Left hindlimb (tissue), 1 donor: ENCODE results near the gene ELAVL2.

Experiments used
- DNase-seq: peaks from one replicate; pipeline ENCODE4 v3.0.0-alpha.2; 2018

The ELAVL2 gene

GRCh38 chr9:23717505-23717904, 108.5 kb downstream of the ELAVL2 start:
- DNase-seq, result no peak

- no peak for DNase-seq
Measured at GRCh38 chr9:23707249-23707648, 118.8 kb downstream of the ELAVL2 start.

GRCh38 chr9:23702311-23702922, 123.6 kb downstream of the ELAVL2 start:
- no peak for DNase-seq

- no peak for DNase-seq
Measured at GRCh38 chr9:23701291-23701690, 124.7 kb downstream of the ELAVL2 start.

GRCh38 chr9:23700359-23700758, 125.7 kb downstream of the ELAVL2 start:
- DNase-seq, result no peak

- DNase-seq, result no peak
Measured at GRCh38 chr9:23698161-23698560, 127.9 kb downstream of the ELAVL2 start.

- DNase-seq, result no peak
Measured at GRCh38 chr9:23695572-23695971, 130.5 kb downstream of the ELAVL2 start.

- DNase-seq, result no peak
Measured at GRCh38 chr9:23693374-23693773, 132.7 kb downstream of the ELAVL2 start.

GRCh38 chr9:23686896-23687295, 139.1 kb downstream of the ELAVL2 start:
- no peak for DNase-seq

GRCh38 chr9:23686257-23686656, 139.8 kb downstream of the ELAVL2 start:
- DNase-seq, result no peak

- DNase-seq, result no peak
Measured at GRCh38 chr9:23683611-23684061, 142.4 kb downstream of the ELAVL2 start.

- DNase-seq, result no peak
Measured at GRCh38 chr9:23682891-23683431, 143.1 kb downstream of the ELAVL2 start.

GRCh38 chr9:23682352-23682751, 143.7 kb downstream of the ELAVL2 start:
- DNase-seq, result no peak

GRCh38 chr9:23677446-23677845, 148.6 kb downstream of the ELAVL2 start:
- no peak for DNase-seq

- no peak for DNase-seq
Measured at GRCh38 chr9:23674016-23674585, 151.9 kb downstream of the ELAVL2 start.

GRCh38 chr9:23672151-23672550, 153.9 kb downstream of the ELAVL2 start:
- no peak for DNase-seq

GRCh38 chr9:23669776-23670175, 156.3 kb downstream of the ELAVL2 start:
- no peak for DNase-seq

GRCh38 chr9:23665635-23666034, 160.4 kb downstream of the ELAVL2 start:
- DNase-seq, result no peak

GRCh38 chr9:23665051-23665450, 161.0 kb downstream of the ELAVL2 start:
- no peak for DNase-seq

- no peak for DNase-seq
Measured at GRCh38 chr9:23663946-23664345, 162.1 kb downstream of the ELAVL2 start.

GRCh38 chr9:23663536-23663935, 162.5 kb downstream of the ELAVL2 start:
- no peak for DNase-seq

- no peak for DNase-seq
Measured at GRCh38 chr9:23663125-23663524, 162.9 kb downstream of the ELAVL2 start.

- no peak for DNase-seq
Measured at GRCh38 chr9:23662320-23662719, 163.7 kb downstream of the ELAVL2 start.

GRCh38 chr9:23659346-23660006, 166.6 kb downstream of the ELAVL2 start:
- DNase-seq, result no peak
